SH-SY5Y (cell line): ENCODE results near the gene PHLDB3.

Source experiments
- GATA2 ChIP-seq: IDR thresholded peaks from 2 replicates; pipeline ENCODE4 v1.6.1; 2011; ENCODE audit warnings: mild to moderate bottlenecking, low read depth, low read length
- GATA3 ChIP-seq: IDR thresholded peaks from 2 replicates; pipeline ENCODE4 v1.6.1; 2011; ENCODE audit warnings: low read depth, mild to moderate bottlenecking, low read length, moderate library complexity

DNA sequence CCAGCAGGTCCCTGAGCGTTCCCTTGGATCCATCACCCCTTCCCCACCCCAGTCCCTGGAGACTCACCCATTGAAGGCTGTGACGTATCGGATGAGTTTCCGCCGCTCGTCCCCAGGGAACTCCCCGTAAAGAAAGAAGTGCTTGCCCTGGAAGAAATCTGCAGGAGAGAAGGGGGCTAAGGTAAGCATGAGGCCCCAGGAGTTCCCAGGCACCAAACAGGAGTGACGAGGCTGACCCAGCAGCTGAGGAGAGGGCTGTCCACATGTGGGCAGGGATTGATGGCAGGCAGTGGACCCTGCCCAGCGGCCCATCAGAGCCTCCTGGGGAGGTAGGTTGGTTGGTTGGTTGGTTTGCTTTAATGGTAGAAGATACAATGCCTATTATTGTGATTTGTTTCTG lies 39.5 kb upstream of the PHLDB3 start:
- no peak for TF ChIP-seq GATA3
- no peak for TF ChIP-seq GATA2
